Gastroesophageal sphincter (tissue), 4 donors: Measurements from ENCODE around the gene VPS8. TPM values are rescaled to one million over a fixed set of nuclear protein-coding genes. Genes with fewer than 3 reads are reported as not detected.

Experiments
- ATAC-seq: fragments of 150-250 bp; one replicate; pipeline ENCODE4 v1.9.1; 2016; ENCODE audit warnings: mild to moderate bottlenecking, moderate library complexity
- H3K27ac ChIP-seq, 4 donors: fragments of 200-600 bp; sonication (generic) in 3 of 4; 1 replicate in 3 of 4; 2 replicates in 1 of 4; pipeline ENCODE4 v1.5.1; 2016 to 2019
- H3K27me3 ChIP-seq: fragments of 200-600 bp; sonication (generic); one replicate; pipeline ENCODE4 v1.5.1; 2019
- H3K36me3 ChIP-seq, 2 donors: fragments of 200-600 bp; sonication (generic); one replicate each; pipeline ENCODE4 v1.5.1; 2019; ENCODE audit warnings: control low read depth in 1 of 2
- H3K4me1 ChIP-seq, 3 donors: fragments of 200-600 bp; sonication (generic); 1 replicate in 2 of 3; 2 replicates in 1 of 3; pipeline ENCODE4 v1.5.1; 2016 to 2019; ENCODE audit warnings: control low read depth in 2 of 3
- H3K4me3 ChIP-seq, 2 donors: fragments of 200-600 bp; sonication (generic); one replicate each; pipeline ENCODE4 v1.5.1; 2019; ENCODE audit warnings: mild to moderate bottlenecking in 1 of 2, moderate library complexity in 1 of 2
- H3K9me3 ChIP-seq, 3 donors: fragments of 200-600 bp; sonication (generic); one replicate each; pipeline ENCODE4 v1.5.1; 2017 to 2019; ENCODE audit warnings: control low read depth in 2 of 3
- CTCF ChIP-seq, 4 experiments: fragments of 200-600 bp in 2 of 4; fragments of 450-650 bp in 2 of 4; sonication (generic) in 1 of 4; IDR thresholded peaks; one replicate each; pipeline ENCODE4 v1.5.1; 2017 to 2019; ENCODE audit warnings: antibody characterized with exemption in 4 of 4, mild to moderate bottlenecking in 2 of 4, moderate library complexity in 2 of 4
- EP300 ChIP-seq: sonication (generic); formaldehyde crosslinking; IDR thresholded peaks from one replicate; pipeline ENCODE4 v1.6.1; 2017; ENCODE audit warnings: antibody characterized with exemption, mild to moderate bottlenecking
- POLR2A ChIP-seq, 2 donors: fragments of 450-650 bp; IDR thresholded peaks; one replicate each; pipeline ENCODE4 v1.6.1; 2017; ENCODE audit warnings: antibody characterized with exemption in 2 of 2, mild to moderate bottlenecking in 2 of 2, moderate library complexity in 1 of 2
- POLR2AphosphoS5 ChIP-seq: sonication (generic); formaldehyde crosslinking; IDR thresholded peaks from one replicate; pipeline ENCODE4 v1.6.1; 2017; ENCODE audit warnings: antibody characterized with exemption
- WGBS, 2 donors: methylation state at CpG; one replicate each; pipeline ENCODE4 v1.1.5; 2018; ENCODE audit warnings: low coverage in 1 of 2; 5-methylcytosine and 5-hydroxymethylcytosine counted together
- total RNA-seq, 4 donors: library from RNA; depleted of rRNA; stranded (reverse); fragments of >200 nt; gene quantifications; one replicate each; pipeline ENCODE4 v1.1.0, GENCODE V29; 2016

VPS8 gene
- total RNA-seq, 4 donors from 2014 or later: 27.1 to 72.5 (median 40.8) TPM

- no peak for TF ChIP-seq POLR2A (IDR thresholded peaks at IDR 0.05)
- TF ChIP-seq POLR2AphosphoS5: no peak
- no peak for TF ChIP-seq CTCF (IDR thresholded peaks at IDR 0.05)
- no peak for TF ChIP-seq EP300
- H3K36me3 ChIP-seq: peaks cover 0 to 9% of the 10 kb centered on the region in 2 donors
- H3K27ac ChIP-seq: no peak overlapping the region
- peaks cover 0 to 18% (median 0%) of the 10 kb centered on the region in 3 donors for H3K9me3 ChIP-seq
- H3K4me3 ChIP-seq: no peak overlapping the region
- WGBS, 2 donors: 70 to 82% methylated on average over 2 of the region's 2 CpGs
- H3K4me1 ChIP-seq: no peaks in the 10 kb centered on the region
- ATAC-seq: no peak
- no peaks in the 10 kb centered on the region for H3K27me3 ChIP-seq
Measured at GRCh38 chr3:185058796-185059195, 246.8 kb downstream of the VPS8 start.

GRCh38 chr3:185059766-185060165 lies 247.8 kb downstream of the VPS8 start:
- peaks cover 0 to 18% (median 0%) of the 10 kb centered on the region in 3 donors for H3K9me3 ChIP-seq
- no peaks in the 10 kb centered on the region for H3K4me1 ChIP-seq
- WGBS, 2 donors: 71 to 83% methylated on average over 2 of the region's 2 CpGs
- TF ChIP-seq EP300: no peak
- no peak for TF ChIP-seq CTCF (IDR thresholded peaks at IDR 0.05)
- no peak for TF ChIP-seq POLR2AphosphoS5
- TF ChIP-seq POLR2A (IDR thresholded peaks at IDR 0.05): no peak
- no peak for ATAC-seq
- no peak overlapping the region for H3K27ac ChIP-seq
- no peaks in the 10 kb centered on the region for H3K27me3 ChIP-seq
- no peak overlapping the region for H3K4me3 ChIP-seq
- H3K36me3 ChIP-seq: no peaks in the 10 kb centered on the region

- whole genome bisulfite sequencing, 2 donors: 100% methylated on average over 1 of the region's 2 CpGs; no CpG with 5 or more reads in 1 of the 2 donors
- Histone ChIP-seq H3K4me1 (no peaks in the 10 kb centered on the region), H3K27me3 (no peaks in the 10 kb centered on the region), H3K9me3 (peaks cover 0 to 18% (median 0%) of the 10 kb centered on the region in 3 donors), H3K27ac (no peak overlapping the region), H3K36me3 (no peaks in the 10 kb centered on the region), H3K4me3 (no peak overlapping the region)
- ATAC-seq: no peak
- TF ChIP-seq CTCF (IDR thresholded peaks at IDR 0.05) (no peak), POLR2A (IDR thresholded peaks at IDR 0.05) (no peak), POLR2AphosphoS5 (no peak), EP300 (no peak)
Measured at GRCh38 chr3:185060655-185061054, 248.7 kb downstream of the VPS8 start.

- H3K27me3 ChIP-seq: no peaks in the 10 kb centered on the region
- no peak overlapping the region for H3K4me3 ChIP-seq
- no peaks in the 10 kb centered on the region for H3K4me1 ChIP-seq
- no peak for ATAC-seq
- H3K9me3 ChIP-seq: peaks cover 0 to 8% (median 0%) of the 10 kb centered on the region in 3 donors
- no peak for TF ChIP-seq EP300
- TF ChIP-seq CTCF (IDR thresholded peaks at IDR 0.05): no peak
- TF ChIP-seq POLR2A (IDR thresholded peaks at IDR 0.05): no peak
- TF ChIP-seq POLR2AphosphoS5: no peak
- H3K27ac ChIP-seq: no peak overlapping the region
- H3K36me3 ChIP-seq: no peaks in the 10 kb centered on the region
Measured at GRCh38 chr3:185062191-185062590, 250.2 kb downstream of the VPS8 start.

GRCh38 chr3:185063431-185063830 lies 251.5 kb downstream of the VPS8 start:
- H3K27ac ChIP-seq: no peak overlapping the region
- TF ChIP-seq POLR2A (IDR thresholded peaks at IDR 0.05): no peak
- no peak for TF ChIP-seq CTCF (IDR thresholded peaks at IDR 0.05)
- no peak for TF ChIP-seq POLR2AphosphoS5
- no peak for TF ChIP-seq EP300
- no peaks in the 10 kb centered on the region for H3K4me1 ChIP-seq
- 88 to 100% methylated on average over 3 of the region's 3 CpGs for WGBS, 2 donors
- ATAC-seq: no peak
- H3K36me3 ChIP-seq: no peaks in the 10 kb centered on the region
- no peaks in the 10 kb centered on the region for H3K9me3 ChIP-seq
- no peaks in the 10 kb centered on the region for H3K27me3 ChIP-seq
- H3K4me3 ChIP-seq: no peak overlapping the region
